C4-2B (cell line): ENCODE data around the gene FLRT1.

Experiments used
- H3K27ac ChIP-seq: fragments of 450-650 bp; 2 replicates; pipeline ENCODE4 v1.5.1; 2017
- ZFX ChIP-seq: fragments of 450-650 bp; IDR thresholded peaks from 2 replicates; pipeline ENCODE4 v1.6.1; 2017
- TF ChIP-seq, protein P1 (sequence below): fragments of 450-650 bp; conservative IDR thresholded peaks from 2 replicates; pipeline ENCODE4 v1.5.1; 2017; ENCODE audit warnings: mild to moderate bottlenecking

FLRT1 gene

DNA sequence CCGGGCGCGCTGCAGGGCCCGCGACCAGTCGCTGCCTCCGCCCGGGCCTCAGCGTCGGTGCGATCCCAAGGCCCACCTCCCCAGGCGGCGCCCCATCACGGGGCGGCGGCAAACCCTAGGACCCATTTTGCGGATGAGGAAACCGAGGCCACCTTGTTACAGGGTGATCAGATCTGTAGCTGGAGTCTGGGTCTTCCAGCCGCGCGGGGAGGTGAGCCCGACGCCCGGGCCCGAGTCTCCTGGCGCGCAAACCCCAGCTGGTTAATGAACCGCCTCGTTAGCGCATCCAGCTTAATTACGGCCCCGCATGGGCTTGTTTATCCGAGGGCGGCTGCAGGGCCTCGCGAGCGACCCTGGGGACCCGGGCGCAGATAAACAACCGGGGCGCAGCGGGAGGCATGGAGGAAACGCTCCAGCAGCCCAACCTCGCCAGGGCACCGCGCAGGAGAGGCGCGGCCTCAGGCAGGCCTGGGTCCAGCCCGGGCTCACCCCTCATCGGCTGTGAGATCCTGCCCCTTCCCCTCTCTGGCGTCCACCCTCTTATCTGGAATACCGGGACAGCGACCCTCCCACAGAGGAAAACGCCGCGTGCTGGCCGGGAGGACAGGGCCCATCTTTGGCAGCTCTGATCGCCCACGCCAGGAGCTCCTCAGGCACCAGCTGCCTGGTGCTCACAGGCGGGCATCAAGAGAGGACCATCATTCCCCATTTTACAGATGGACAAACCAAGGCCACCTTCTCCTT lies 34.8 kb upstream of the FLRT1 start:
- no peak for TF ChIP-seq ZFX
- TF ChIP-seq, protein P1, sequence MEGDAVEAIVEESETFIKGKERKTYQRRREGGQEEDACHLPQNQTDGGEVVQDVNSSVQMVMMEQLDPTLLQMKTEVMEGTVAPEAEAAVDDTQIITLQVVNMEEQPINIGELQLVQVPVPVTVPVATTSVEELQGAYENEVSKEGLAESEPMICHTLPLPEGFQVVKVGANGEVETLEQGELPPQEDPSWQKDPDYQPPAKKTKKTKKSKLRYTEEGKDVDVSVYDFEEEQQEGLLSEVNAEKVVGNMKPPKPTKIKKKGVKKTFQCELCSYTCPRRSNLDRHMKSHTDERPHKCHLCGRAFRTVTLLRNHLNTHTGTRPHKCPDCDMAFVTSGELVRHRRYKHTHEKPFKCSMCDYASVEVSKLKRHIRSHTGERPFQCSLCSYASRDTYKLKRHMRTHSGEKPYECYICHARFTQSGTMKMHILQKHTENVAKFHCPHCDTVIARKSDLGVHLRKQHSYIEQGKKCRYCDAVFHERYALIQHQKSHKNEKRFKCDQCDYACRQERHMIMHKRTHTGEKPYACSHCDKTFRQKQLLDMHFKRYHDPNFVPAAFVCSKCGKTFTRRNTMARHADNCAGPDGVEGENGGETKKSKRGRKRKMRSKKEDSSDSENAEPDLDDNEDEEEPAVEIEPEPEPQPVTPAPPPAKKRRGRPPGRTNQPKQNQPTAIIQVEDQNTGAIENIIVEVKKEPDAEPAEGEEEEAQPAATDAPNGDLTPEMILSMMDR, result no peak
- no peak overlapping the region for H3K27ac ChIP-seq

DNA sequence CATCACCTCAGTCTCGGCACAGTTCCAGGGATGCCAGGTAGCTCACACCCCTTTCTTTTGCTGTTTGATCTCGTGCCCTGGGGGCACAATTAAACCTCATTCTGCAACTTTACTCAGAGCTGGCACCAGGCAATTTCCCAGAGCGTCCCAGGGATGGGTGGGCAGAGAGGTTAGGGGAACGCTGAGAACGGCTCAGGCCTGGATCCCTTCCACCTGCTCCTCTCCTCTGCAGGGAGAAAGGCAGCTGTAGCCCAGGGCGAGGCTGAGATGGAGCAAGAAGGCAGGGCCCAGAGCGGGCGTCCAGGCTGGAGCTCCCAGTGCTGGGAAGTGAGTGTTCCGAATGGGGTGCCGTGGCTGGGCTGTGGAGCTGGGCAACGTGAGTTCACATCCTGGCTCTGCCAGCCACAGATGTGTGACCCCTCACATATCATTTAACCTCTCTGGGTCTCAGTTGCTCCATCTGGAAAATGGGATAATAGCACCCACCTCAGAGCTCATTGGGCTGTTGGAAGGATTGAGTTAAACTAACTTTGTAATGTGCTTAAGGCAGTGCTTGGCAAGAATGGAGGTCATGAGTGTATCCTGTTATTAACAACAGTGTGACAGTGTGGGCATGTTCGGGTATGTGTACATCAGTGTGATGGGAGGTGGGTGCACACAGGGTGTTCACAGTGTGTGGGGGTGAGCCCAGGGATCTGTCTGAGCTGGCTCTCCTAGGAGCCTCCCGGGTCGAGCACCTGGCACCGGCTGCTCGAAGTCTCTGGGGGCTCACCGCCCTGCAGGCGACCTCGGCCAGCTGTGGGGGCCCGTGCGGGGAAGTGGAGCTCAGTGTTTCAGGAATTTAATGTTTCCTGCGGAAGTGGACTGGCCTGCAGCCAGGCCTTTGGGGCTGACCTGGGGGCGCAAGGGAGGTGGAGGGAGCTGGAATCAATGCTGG lies 34.0 kb upstream of the FLRT1 start:
- H3K27ac ChIP-seq, result no peak overlapping the region
- TF ChIP-seq, protein P1, result no peak
- no peak for TF ChIP-seq ZFX

DNA sequence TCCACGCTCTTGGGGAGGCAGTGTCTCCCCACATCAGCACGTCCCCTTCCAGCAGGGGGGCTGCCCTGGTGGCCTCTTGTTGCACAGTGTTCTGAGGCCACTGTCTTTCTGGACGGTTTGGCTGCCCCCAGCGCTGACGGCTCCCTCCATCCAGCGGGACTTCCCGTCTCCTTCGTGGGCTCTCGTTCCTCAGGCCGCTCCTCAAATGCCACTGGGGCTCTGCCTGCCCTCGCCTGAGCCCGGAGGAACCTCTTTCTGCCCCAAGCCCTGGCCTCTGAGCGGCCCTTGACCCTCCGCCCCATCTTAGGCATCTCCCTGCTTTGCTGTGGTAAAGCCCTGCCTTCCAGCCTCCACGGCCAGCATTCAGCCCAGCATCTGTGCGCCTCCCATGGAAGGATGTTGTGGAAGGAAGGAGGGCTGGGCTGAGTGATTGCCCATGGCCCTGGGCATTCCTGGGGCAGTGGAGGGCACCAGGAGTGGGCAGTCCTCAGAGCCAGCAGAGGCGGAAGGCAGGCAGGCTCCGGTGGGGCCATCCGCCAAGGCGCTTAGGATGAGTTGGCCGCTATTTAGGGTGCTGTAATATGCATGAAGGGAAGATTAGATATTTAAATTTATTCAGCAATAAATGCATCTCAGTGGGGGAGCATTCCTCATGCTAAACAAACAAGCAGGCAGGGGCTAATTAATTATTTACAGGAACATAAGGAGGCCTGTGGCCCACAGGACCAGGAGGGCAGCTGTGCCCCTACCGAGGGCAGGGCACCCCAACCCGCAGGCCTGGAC lies 31.7 kb upstream of the FLRT1 start:
- no peak overlapping the region for H3K27ac ChIP-seq
- TF ChIP-seq, protein P1, result no peak
- TF ChIP-seq ZFX, result no peak

DNA sequence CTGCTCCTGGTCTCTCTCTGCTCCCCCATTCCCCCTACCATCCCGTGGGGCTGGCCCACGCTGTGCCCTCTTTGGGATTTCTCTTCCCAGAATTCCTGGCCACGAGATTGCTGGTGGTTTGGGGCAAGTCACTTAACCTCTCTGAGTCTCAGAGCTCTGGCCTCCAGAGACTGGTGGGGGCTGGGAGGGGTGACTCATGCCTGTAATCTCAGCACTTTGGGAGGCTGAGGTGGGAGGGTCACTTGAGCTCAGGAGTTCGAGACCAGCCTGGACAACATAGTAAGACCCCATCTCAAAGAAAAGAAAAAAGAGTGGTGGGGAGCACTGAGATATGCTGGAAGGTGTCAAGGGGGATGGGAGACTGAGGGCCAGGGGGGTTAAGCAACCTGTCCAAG lies 31.1 kb upstream of the FLRT1 start:
- TF ChIP-seq ZFX, result no peak
- TF ChIP-seq, protein P1, result no peak

DNA sequence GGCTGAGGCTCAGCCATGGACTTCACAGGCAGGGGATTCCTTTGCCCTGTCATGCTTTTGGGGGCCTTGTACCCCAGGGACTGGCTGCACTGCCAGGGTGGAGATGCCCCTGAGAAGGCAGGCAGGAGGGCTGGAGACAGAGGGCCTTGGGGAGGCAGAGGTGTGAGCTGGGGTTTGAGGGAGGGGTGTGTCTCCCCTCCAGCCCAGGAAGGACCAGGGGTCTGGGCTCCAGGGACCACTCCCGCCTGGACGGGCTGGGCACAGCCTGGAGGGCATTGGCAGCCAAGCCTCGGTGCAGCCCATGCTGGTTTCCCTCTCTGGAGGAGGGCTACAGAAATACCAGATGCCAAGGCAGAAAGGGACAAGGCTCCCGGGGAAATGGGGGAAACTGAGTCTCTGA lies 30.0 kb upstream of the FLRT1 start:
- H3K27ac ChIP-seq, result no peak overlapping the region
- TF ChIP-seq ZFX, result no peak
- TF ChIP-seq, protein P1, result no peak

More for the DNA sequence above, 31.1 kb upstream of the FLRT1 start:
- no peak overlapping the region for H3K27ac ChIP-seq

DNA sequence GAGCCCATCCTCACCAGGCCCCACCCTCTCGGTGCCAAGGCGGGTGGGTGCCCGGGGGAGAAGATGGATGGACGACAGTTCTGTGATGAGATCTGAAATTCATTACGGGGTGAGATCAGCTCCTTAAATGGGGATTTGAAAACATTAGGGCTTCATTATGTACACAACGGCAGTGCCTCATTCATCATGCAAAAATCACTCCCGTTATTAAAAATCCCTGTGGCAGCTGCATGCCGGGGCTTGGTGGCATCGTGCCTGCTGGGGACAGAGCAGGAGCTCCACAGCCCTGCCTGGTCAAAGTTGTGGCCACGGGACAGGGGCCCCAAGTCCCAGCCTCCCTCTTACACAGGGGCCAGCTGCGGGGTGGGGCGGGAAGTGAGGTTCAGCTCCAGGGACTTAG lies 29.3 kb upstream of the FLRT1 start:
- no peak overlapping the region for H3K27ac ChIP-seq
- TF ChIP-seq, protein P1, result no peak
- no peak for TF ChIP-seq ZFX
